DMS114 treated with DMSO at 0.1 percent for 48 hours (cell line): ENCODE measurements around the gene STK4.
"Not testable (repeated sequence)": the region's sequence is repeated elsewhere in the genome, so short reads cannot be mapped to it uniquely, and the experiment has no call there.

Source experiments
- DNase-seq: peaks from one replicate; lab custom pipeline; 2025; ENCODE audit not compliant: unreplicated experiment; lab: John Stamatoyannopoulos, UW

Gene STK4

GRCh38 chr20:45051204-45052060 is 85.1 kb downstream of the STK4 start:
- no peak for DNase-seq

- no peak for DNase-seq
Measured at GRCh38 chr20:45052698-45053429, 86.6 kb downstream of the STK4 start.

- no peak for DNase-seq
Measured at GRCh38 chr20:45053430-45054351, 87.4 kb downstream of the STK4 start.

GRCh38 chr20:45055056-45055455 is 88.7 kb downstream of the STK4 start:
- DNase-seq = no peak

GRCh38 chr20:45056473-45057173 is 90.3 kb downstream of the STK4 start:
- DNase-seq = no peak

GRCh38 chr20:45058168-45058850 is 92.0 kb downstream of the STK4 start:
- DNase-seq = no peak

- no peak for DNase-seq
Measured at GRCh38 chr20:45059022-45059728, 92.9 kb downstream of the STK4 start.

- no peak for DNase-seq
Measured at GRCh38 chr20:45060294-45060693, 94.0 kb downstream of the STK4 start.

- DNase-seq = no peak
Measured at GRCh38 chr20:45061244-45061643, 94.9 kb downstream of the STK4 start.

- DNase-seq = not testable (repeated sequence)
Measured at GRCh38 chr20:45063107-45063506, 96.8 kb downstream of the STK4 start.

- no peak for DNase-seq
Measured at GRCh38 chr20:45064812-45065211, 98.5 kb downstream of the STK4 start.

- DNase-seq = no peak
Measured at GRCh38 chr20:45066372-45066771, 100.1 kb downstream of the STK4 start.

GRCh38 chr20:45067087-45067486 is 100.8 kb downstream of the STK4 start:
- DNase-seq = no peak

GRCh38 chr20:45067558-45067957 is 101.2 kb downstream of the STK4 start:
- DNase-seq = no peak

GRCh38 chr20:45069261-45069660 is 102.9 kb downstream of the STK4 start:
- DNase-seq = no peak

GRCh38 chr20:45070932-45071632 is 104.8 kb downstream of the STK4 start:
- DNase-seq = no peak

- DNase-seq = no peak
Measured at GRCh38 chr20:45072066-45072465, 105.8 kb downstream of the STK4 start.

GRCh38 chr20:45073221-45073620 is 106.9 kb downstream of the STK4 start:
- DNase-seq = no peak

- DNase-seq = no peak
Measured at GRCh38 chr20:45077559-45077958, 111.2 kb downstream of the STK4 start.
